HG03095 (cell line): Measurements from ENCODE around the gene SLC45A2.
"Not testable (repeated sequence)": the region's sequence is repeated elsewhere in the genome, so short reads cannot be mapped to it uniquely, and the experiment has no call there.

Source experiments
- ATAC-seq: cut with Tn5 transposase; IDR thresholded peaks from one replicate; pipeline ENCODE4 v1.9.1; 2021; ENCODE audit warnings: moderate library complexity; ENCODE audit not compliant: unreplicated experiment

Gene SLC45A2

DNA sequence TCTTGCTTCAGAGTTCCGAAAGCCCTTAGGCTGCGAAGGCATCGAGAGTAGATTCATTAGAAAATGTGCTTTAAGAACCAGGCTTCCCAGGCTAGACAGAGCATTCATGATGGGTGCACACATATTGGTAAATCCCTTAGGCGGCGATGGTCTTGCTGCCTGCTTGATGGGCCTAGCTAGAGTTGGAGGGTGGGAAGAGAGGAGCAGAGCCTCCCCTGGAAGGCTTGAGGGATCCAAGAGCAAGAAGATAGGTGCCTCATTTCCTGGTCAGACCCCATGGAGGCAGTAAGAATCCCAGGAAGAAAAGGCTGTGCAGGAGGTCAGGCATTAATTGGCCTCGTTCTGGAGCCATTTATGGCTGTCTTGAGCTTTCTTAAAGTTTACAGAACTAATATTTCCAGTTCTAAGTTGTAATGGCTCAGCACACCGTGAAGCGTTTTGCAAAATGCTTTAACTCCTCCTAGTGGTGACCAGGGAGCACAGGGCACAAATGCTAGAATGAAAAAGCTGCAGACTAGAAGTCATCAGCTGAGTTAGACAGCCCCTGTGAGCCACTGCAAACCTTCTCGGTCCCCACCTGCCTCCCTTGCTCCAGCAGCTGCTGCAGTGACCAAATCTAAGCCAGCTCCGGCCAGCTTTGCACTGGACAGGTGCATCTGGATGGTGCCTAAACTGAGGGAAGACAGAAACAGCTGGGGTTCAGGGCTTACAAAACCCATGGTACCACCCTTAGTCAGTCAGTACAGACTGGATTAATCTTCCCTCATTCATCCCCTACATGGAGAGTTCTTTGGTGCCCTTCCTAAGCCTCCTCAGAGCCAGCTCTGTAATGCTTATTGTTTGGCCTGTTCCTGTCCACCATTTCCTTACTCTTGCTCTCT lies 14.7 kb downstream of the SLC45A2 start:
- peak; percentile 72 for ATAC-seq

DNA sequence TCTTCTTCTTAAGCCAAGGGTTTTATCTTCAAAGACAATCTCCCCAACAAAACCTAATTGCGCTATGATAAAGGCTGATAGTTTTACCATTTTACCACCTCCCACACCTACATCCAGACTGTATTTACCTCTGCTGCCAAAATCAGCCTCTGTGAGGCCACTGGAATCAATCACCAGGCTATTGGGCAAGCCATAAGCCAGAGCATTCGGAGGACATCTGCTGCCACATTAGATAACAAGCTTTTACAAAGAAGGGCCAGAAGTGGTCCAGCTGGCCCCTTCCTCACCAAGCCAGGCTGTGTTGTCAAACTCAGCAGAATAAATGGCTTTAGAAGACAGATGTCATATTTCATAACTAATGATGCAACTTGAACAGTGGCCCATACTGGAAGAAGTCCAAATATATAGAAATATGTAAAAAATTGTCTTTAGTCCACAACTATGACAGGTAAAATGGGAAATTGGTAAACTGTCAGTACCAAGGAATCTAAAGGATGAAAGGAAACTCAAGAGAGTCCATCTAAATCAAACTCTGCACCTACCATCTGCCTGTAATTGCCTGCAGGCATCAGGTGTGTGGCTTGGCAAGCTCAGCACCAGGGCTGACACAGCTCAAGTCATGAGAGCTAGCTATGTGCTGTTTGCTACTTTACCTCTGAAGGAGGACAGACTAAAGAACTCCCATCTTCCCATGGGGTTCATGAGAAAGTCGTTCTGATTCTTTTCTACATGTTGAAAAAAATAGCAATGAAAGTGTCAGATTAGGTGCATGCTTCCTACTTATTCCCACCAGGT lies 16.1 kb downstream of the SLC45A2 start:
- ATAC-seq, result no peak

DNA sequence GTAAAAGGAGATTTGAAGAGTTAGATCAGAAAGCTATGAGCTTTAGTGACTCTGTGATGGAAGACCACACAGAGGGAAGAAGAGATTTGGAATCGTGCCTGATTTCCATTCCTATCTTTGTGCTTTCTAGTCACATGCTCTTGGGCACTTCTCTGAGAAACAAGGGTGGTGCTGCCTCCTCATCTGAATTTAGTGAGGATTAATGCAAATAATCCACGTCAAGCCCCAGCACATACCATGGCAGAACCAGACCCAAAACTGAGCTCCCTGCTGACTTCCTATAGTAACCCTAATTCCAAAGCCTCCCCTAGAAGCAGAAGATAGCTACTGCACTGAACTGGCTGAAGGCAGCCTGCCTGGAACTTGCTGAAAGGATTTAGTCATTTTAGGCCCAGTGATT lies 17.7 kb downstream of the SLC45A2 start:
- no peak for ATAC-seq

DNA sequence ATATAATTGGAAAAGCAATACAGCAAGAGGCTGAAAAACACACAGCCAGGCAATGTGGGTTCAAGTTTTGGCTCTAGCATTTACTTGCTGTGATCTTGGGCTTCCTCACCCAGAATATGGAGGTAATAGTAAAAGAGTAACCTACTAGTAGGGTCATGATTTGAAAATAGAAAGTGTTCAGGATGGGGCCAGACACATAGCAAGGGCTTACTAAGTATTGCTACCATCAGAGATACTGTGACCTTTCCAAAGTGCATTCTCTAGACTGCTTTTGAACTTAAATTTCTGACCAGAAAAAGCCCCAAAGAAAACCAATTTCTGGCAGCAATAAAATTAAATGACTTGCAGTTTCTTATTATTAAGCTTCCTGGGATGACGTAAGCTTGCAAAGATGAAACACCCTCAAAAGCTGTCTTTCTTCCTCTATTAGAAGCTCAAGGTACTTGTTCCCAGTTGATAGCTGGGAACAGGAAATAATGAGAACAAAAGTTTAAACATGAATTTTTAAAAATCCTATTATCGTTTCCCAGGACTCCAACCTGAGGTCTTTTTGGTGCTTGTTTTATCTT lies 20.3 kb downstream of the SLC45A2 start:
- ATAC-seq, result no peak

DNA sequence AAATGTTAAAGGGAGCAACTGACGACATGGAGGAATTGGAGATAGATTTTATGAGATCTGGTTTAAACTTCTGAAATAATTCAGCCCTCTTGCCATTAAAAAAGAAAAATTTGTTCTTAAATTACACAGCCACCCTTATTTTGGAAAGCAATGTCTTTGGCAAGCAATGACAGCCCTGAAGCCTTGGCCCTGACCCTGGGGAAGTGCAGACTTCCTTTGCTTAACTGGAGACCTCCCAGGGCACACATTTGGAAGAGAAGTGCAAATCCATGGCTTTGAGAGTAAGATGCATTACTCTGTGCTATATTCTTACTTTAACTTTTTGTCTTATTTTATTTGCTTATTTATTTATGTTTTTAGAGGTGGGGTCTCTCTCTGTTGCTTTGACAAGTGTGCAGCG lies 26.3 kb downstream of the SLC45A2 start:
- no peak for ATAC-seq

DNA sequence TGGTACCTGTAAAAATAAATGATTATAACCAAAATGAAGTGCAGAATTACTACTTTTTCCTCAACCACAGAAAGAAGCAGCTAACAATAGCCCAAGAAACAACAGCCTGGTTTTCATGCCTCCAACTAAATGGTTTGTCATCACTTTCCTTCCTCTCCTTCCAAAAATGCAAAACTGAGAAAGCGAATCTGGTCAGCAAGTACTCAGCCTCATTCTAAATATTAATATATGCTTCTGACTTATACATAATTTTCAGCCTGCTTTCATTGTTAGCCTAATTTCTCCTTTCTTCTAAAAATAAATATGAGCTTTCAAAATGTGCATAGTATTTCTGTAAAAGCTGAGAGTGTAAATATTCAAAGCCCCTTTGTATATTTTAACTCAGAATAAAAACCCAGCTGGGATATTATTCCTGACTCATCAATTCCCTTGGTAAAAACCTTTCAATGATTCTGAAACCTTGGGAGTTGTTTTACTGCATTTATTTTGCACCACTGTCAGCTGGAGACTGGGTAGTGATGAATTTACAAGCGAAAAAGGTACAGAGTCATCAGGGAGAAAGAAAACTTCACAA lies 26.8 kb downstream of the SLC45A2 start:
- ATAC-seq, result no peak

DNA sequence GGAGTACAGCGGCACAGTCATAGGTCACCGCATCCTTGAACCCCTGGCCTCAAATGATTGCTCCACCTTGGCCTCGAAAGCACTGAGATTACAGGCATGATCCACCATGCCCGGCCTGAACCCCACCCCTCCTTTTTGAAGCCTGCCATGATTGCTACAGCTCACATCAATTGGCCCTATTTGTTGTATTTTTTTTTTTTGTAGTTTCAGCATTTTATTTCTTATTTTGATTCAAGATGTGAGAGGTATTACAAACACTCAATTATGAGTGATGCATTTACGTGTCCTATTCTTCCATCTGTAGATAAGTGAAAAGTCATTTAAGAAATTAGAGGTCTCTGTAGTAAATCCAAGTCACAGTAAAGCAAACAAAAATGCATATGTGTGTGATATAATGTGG lies 32.3 kb downstream of the SLC45A2 start:
- ATAC-seq, result not testable (repeated sequence)

DNA sequence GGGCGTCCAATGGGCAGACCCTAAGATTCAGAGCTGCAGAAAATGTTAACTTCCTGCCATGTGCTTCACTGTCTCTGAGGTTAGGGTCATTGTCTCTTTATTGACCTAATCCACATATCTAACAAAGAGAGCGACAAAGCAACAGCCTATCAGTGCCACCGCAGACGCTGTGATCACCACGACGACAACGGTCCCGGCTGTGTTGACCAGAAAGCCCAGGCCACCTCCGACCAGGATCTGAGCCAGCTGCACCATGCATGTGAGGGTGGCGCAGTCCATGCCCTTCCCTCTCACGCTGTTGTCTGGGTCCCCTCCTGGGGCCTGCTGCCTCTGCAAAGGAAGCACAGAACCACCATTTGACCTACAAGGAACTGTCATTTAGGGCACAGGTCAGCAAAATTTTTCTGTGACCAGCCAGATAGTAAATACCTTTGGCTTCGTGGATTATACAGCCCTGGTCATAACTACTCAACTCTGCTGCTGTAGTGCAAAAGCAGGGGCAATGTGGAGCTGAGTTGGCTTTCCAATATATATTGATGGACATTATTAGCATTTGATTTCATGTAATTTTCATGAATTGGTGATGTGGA lies 39.9 kb downstream of the SLC45A2 start:
- no peak for ATAC-seq

DNA sequence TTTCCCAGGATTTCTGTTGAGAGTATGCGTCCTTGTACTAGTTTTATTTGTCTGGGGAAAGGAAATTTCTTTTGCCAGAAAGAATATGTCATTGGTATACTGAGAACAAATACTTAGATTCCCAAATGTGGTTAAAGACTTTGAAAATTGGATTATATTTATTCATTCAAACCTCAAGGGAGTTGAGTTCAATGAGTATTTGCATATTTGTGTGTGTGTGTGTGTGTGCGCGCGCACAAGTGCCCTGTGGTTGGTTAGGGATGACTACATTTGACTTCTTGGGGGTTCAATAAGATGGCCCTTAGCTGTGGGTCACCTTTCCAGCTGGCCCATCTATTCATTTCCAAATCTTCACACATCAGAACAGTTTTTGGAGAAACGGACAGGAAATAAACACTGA lies 43.4 kb downstream of the SLC45A2 start:
- ATAC-seq, result no peak

DNA sequence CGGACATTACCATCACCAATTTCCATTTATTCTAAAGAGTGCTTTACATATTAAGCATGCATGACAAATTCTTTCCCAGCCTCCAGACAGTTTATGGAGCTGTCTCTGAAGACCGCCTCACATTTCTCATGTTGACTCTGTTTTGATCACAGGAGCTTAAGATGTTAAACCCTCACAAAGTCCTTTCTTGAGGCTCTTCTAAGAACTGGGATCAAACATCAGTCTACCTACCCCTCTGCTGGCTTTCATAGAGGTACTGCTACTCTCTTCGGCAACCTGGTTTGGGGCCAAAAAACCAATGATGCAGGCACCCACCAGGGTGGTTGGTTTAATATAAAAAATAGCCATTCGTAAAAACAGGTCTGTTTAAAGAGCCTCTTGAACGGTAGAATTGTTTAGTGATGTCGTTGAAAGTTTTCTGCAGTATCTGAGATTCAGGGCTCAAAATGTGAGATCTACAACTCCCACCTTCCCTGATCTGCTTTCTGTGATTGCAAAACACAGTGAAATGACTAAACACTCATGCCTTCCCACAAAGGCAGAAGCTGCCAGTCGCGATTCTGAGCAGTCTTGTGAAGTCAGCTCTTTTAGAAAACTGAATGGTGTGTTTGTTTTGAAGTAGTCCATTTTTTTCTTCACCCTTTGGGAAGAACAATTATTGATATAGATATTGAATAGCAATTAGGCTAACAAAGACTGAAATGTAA lies 44.8 kb downstream of the SLC45A2 start:
- no peak for ATAC-seq

DNA sequence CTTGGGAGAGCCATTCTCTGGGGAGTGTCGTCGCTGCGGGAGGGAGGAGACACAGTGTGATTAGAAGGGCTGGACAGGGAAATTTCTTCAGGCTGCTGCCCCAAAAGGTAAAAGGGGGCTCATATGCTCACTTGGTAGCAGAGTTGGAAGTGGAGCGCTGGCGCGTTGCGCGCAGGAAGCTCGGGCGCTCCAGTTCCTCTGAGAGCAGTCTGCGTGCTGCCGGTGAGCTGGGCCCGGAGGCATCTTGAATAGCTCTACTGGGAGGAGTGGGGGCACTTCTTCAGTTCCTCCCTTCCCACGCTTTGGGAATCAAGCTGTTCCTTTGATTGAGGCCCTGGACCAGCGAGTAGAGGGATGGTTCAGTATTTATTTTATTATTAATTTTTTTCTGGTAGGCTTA lies 45.6 kb downstream of the SLC45A2 start:
- ATAC-seq, result no peak

DNA sequence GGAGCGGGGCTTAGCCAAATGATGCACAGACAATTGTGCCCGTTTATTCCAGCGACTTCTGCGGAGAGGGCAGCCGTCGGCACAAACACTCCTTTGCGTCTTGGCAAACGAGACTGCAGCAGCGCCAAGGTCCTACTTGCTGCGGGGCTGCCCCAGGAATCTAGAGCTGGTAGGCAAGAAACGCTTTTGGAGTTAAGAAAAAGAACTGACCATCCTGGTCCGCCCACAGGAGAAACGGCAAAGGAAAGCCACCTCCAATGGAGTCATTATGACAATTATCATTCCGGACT lies 46.0 kb downstream of the SLC45A2 start:
- ATAC-seq, result no peak

DNA sequence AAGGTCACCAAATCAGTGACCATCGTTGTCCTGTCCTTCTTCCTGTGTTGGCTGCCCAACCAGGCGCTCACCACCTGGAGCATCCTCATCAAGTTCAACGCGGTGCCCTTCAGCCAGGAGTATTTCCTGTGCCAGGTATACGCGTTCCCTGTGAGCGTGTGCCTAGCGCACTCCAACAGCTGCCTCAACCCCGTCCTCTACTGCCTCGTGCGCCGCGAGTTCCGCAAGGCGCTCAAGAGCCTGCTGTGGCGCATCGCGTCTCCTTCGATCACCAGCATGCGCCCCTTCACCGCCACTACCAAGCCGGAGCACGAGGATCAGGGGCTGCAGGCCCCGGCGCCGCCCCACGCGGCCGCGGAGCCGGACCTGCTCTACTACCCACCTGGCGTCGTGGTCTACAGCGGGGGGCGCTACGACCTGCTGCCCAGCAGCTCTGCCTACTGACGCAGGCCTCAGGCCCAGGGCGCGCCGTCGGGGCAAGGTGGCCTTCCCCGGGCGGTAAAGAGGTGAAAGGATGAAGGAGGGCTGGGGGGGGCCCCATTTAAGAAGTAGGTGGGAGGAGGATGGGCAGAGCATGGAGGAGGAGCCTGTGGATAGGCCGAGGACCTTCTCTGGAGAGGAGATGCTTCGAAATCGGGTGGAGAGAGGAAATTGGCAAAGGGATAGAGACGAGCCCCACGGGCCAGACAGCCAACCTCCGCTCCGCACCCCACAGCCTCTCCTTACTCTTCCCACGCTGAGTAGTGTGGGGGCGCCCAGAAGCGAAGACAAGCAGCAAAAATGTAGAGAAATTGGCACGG lies 46.6 kb downstream of the SLC45A2 start:
- no peak for ATAC-seq

DNA sequence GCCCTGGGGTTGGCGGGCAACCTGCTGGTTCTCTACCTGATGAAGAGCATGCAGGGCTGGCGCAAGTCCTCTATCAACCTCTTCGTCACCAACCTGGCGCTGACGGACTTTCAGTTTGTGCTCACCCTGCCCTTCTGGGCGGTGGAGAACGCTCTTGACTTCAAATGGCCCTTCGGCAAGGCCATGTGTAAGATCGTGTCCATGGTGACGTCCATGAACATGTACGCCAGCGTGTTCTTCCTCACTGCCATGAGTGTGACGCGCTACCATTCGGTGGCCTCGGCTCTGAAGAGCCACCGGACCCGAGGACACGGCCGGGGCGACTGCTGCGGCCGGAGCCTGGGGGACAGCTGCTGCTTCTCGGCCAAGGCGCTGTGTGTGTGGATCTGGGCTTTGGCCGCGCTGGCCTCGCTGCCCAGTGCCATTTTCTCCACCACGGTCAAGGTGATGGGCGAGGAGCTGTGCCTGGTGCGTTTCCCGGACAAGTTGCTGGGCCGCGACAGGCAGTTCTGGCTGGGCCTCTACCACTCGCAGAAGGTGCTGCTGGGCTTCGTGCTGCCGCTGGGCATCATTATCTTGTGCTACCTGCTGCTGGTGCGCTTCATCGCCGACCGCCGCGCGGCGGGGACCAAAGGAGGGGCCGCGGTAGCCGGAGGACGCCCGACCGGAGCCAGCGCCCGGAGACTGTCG lies 47.3 kb downstream of the SLC45A2 start:
- ATAC-seq, result no peak

DNA sequence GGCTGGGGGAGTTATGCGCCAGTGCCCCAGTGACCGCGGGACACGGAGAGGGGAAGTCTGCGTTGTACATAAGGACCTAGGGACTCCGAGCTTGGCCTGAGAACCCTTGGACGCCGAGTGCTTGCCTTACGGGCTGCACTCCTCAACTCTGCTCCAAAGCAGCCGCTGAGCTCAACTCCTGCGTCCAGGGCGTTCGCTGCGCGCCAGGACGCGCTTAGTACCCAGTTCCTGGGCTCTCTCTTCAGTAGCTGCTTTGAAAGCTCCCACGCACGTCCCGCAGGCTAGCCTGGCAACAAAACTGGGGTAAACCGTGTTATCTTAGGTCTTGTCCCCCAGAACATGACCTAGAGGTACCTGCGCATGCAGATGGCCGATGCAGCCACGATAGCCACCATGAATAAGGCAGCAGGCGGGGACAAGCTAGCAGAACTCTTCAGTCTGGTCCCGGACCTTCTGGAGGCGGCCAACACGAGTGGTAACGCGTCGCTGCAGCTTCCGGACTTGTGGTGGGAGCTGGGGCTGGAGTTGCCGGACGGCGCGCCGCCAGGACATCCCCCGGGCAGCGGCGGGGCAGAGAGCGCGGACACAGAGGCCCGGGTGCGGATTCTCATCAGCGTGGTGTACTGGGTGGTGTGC lies 48.0 kb downstream of the SLC45A2 start, which contains the start of gene RXFP3:
TSS of gene RXFP3 (plus strand) at position 6 of the 636 bp plus-strand sequence. CDS start at position 361, 355 bp downstream.
- no peak for ATAC-seq

DNA sequence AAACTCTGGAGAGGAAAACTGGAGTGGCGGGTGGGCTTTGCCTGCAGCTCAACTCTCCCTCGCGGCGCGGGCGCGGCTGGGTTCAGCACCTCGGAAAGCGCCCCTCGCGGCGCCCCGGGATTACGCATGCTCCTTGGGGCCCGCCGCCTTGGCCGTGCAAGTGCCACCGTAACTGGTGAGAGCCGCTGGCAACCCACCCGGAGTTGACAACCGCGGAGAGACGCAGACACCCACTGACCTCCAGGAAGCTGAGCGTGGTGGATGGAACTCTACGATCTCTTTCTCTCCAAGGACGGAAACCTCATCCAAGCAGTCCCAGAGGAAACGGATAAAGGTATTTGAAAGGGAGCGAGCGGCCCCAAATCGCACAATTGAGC lies 48.5 kb downstream of the SLC45A2 start:
- no peak for ATAC-seq

DNA sequence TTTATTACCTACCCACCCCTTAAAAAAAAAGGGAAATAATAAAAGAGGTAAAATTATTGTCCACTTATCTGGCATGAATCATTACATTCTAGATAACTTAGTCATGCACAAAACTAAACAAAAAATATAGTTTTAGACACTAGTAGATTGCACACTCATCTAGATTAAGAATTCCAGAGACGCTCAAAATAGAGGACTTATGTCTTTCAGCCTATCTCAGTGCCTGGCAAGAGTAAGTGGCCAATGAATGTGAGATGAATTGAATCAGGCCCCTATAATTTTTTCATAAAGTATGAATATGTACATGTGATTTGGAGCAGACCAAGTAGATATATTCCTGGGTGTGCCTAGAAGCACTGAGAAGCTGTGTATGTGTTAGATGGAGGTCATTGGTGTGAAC lies 50.3 kb downstream of the SLC45A2 start:
- ATAC-seq, result peak; percentile 21

DNA sequence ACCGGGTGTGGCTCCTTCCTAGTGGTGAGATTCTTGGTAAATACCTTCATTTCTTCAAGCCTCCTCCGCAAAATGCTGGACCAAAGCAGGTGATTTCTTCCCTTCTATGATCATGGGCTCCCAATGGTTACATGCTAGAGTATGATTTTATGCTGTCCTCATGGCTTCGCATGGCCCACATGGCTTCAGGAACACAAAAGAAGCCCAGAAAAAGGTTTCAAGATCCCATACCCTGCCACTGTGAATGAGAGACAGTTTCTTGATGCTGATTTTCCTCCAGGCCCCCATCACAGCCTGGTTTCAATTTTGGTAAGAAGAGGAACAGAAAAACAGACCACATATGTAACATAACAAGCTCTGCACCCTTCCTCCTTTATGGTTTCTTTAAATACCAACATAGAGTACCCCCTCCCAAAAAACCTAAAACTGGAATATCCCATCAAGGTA lies 50.7 kb downstream of the SLC45A2 start:
- ATAC-seq, result peak; percentile 78

DNA sequence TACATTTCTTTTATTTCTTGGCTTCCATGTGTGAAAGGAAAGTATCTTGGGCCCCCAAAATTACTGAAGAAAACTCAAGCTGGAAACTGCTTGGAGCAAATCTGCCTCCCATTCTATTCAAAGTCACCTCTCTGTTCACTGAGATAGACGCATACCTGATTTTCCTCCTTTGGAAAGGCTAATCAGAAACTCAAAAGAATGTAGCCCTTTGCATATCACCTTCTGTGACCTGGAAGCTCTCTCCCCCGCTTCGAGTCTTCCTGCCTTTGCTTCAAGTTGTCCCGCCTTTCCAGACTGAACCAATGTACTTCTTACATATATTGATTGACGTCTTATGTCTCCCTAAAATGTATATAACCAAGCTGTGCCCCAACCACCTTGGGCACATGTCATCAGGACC lies 53.4 kb downstream of the SLC45A2 start:
- no peak for ATAC-seq
